K562 (cell line): ENCODE data around the gene PLTP.

Experiments used
- CHCHD3 ChIP-seq: fragments of 250-450 bp; sonication (Bioruptor Pico); IDR thresholded peaks from 2 replicates; pipeline ENCODE4 v2.1.2; 2022; ENCODE audit warnings: mild to moderate bottlenecking
- CXXC5 ChIP-seq: fragments of 250-450 bp; sonication (Bioruptor Pico); IDR thresholded peaks from 2 replicates; pipeline ENCODE4 v1.8.0; 2022; ENCODE audit warnings: inconsistent platforms, mild to moderate bottlenecking, moderate library complexity
- HNRNPUL1 ChIP-seq: fragments of 200-400 bp; formaldehyde crosslinking; IDR thresholded peaks from 2 replicates; pipeline ENCODE4 v1.6.1; 2017; ENCODE audit warnings: low read length
- HSF4 ChIP-seq: fragments of 250-450 bp; sonication (Bioruptor Pico); IDR thresholded peaks from 2 replicates; pipeline ENCODE4 v2.1.2; 2022; ENCODE audit warnings: mild to moderate bottlenecking, moderate library complexity, borderline replicate concordance
- MBD2 ChIP-seq: sonication (generic); IDR thresholded peaks from 2 replicates; pipeline ENCODE4 v1.6.1; 2016; ENCODE audit warnings: low read depth, borderline replicate concordance
- NFYB ChIP-seq: IDR thresholded peaks from 2 replicates; pipeline ENCODE4 v1.6.1; 2011; ENCODE audit warnings: mild to moderate bottlenecking, moderate library complexity; ENCODE audit not compliant: insufficient read length; ENCODE audit errors: extremely low read depth
- NR2C2 ChIP-seq, 2 experiments: fragments of 200-800 bp in 1 of 2; sonication (Bioruptor generic) in 1 of 2; sonication (generic) in 1 of 2; formaldehyde crosslinking in 1 of 2; IDR thresholded peaks; 2 replicates each; pipeline versions ENCODE4 v1.6.1 to v1.8.0; 2016 to 2022; ENCODE audit warnings: mild to moderate bottlenecking in 1 of 2, missing compliant biosample characterization in 1 of 2, missing genetic modification characterization in 1 of 2, missing genetic modification reagents in 1 of 2
- PHB ChIP-seq: fragments of 250-450 bp; sonication (Bioruptor Pico); IDR thresholded peaks from 2 replicates; pipeline ENCODE4 v1.5.0; 2021
- TF ChIP-seq, protein P1 (sequence below), 2 experiments: IDR thresholded peaks; 2 replicates each; pipeline ENCODE4 v1.6.1; 2011; ENCODE audit warnings: borderline replicate concordance in 1 of 2, control low read depth in 1 of 2, low read depth in 1 of 2, low read length in 1 of 2, mild to moderate bottlenecking in 1 of 2, mixed read lengths in 1 of 2, moderate library complexity in 1 of 2; ENCODE audit not compliant: insufficient read depth in 1 of 2, insufficient read length in 1 of 2, poor library complexity in 1 of 2, severe bottlenecking in 1 of 2; ENCODE audit errors: extremely low read depth in 1 of 2
- TF ChIP-seq, protein P2 (sequence below): fragments of 250-450 bp; sonication (Bioruptor Pico); IDR thresholded peaks from 2 replicates; pipeline ENCODE4 v1.4.0; 2020; ENCODE audit warnings: mild to moderate bottlenecking, moderate library complexity, borderline replicate concordance

DNA sequence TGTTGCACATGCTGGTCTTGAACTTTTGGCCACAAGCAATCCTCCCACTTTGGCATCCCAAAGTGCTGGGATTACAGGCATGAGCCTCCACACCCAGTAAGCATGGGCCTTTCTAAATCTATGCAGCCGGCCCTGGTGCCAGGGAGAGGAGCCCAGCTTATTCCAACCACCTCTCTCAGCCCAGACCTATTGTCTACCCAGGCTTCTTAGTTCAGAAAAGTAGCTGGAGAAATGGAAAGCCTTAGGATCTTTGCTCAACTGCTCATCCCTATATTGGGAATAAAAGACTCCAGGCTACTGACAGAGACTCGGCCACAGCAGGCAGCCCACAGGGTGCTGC, 14.7 kb upstream of the PLTP start:
- no peak for TF ChIP-seq HNRNPUL1
- no peak for TF ChIP-seq CXXC5 (CRISPR knock-in tag)
- TF ChIP-seq, protein P1, sequence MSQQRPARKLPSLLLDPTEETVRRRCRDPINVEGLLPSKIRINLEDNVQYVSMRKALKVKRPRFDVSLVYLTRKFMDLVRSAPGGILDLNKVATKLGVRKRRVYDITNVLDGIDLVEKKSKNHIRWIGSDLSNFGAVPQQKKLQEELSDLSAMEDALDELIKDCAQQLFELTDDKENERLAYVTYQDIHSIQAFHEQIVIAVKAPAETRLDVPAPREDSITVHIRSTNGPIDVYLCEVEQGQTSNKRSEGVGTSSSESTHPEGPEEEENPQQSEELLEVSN (IDR thresholded peaks at IDR 0.05; ENCODE audit: borderline replicate concordance in 1 of 2, extremely low read depth in 1 of 2, insufficient read depth in 1 of 2, insufficient read length in 1 of 2, low read depth in 1 of 2, low read length in 1 of 2, poor library complexity in 1 of 2, severe bottlenecking in 1 of 2), result no peak
- no peak for TF ChIP-seq HSF4 (CRISPR knock-in tag)
- TF ChIP-seq CHCHD3 (CRISPR knock-in tag), result no peak
- TF ChIP-seq PHB (CRISPR knock-in tag), result no peak
- TF ChIP-seq, protein P2, sequence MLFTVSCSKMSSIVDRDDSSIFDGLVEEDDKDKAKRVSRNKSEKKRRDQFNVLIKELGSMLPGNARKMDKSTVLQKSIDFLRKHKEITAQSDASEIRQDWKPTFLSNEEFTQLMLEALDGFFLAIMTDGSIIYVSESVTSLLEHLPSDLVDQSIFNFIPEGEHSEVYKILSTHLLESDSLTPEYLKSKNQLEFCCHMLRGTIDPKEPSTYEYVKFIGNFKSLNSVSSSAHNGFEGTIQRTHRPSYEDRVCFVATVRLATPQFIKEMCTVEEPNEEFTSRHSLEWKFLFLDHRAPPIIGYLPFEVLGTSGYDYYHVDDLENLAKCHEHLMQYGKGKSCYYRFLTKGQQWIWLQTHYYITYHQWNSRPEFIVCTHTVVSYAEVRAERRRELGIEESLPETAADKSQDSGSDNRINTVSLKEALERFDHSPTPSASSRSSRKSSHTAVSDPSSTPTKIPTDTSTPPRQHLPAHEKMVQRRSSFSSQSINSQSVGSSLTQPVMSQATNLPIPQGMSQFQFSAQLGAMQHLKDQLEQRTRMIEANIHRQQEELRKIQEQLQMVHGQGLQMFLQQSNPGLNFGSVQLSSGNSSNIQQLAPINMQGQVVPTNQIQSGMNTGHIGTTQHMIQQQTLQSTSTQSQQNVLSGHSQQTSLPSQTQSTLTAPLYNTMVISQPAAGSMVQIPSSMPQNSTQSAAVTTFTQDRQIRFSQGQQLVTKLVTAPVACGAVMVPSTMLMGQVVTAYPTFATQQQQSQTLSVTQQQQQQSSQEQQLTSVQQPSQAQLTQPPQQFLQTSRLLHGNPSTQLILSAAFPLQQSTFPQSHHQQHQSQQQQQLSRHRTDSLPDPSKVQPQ (CRISPR knock-in tag), result no peak
- no peak for TF ChIP-seq MBD2
- no peak for TF ChIP-seq NR2C2 (CRISPR knock-in tag; IDR thresholded peaks at IDR 0.05)
- TF ChIP-seq NR2C2 (tag; IDR thresholded peaks at IDR 0.05), result no peak
- no peak for TF ChIP-seq NFYB
